Breast epithelium (tissue), 4 donors: ENCODE measurements around the gene HYDIN. TPM values are rescaled to one million over a fixed set of nuclear protein-coding genes. Genes with fewer than 3 reads are reported as not detected.

Experiments used
- DNase-seq, 2 donors: peaks; one replicate each; pipeline ENCODE4 v3.0.0-alpha.2; 2019; ENCODE audit warnings: low spot score in 2 of 2
- H3K27ac ChIP-seq, 2 donors: fragments of 200-600 bp; sonication (generic) in 1 of 2; one replicate each; pipeline ENCODE4 v1.5.1; 2016 to 2019; ENCODE audit warnings: mild to moderate bottlenecking in 1 of 2
- H3K27me3 ChIP-seq, 2 donors: fragments of 200-600 bp; sonication (generic) in 1 of 2; one replicate each; pipeline versions ENCODE4 v1.5.1 to v1.6.0; 2017 to 2019; ENCODE audit warnings: control low read depth in 1 of 2, mild to moderate bottlenecking in 1 of 2
- H3K36me3 ChIP-seq: fragments of 200-600 bp; one replicate; pipeline ENCODE4 v1.5.1; 2019
- H3K4me1 ChIP-seq, 2 donors: fragments of 200-600 bp; sonication (generic); one replicate each; pipeline ENCODE4 v1.5.1; 2016 to 2019; ENCODE audit warnings: control low read depth in 1 of 2
- H3K4me3 ChIP-seq, 3 donors: fragments of 200-600 bp; sonication (generic); 1 replicate in 2 of 3; 2 replicates in 1 of 3; pipeline ENCODE4 v1.5.1; 2016 to 2019; ENCODE audit warnings: mild to moderate bottlenecking in 3 of 3, moderate library complexity in 2 of 3
- H3K9me3 ChIP-seq, 2 donors: fragments of 200-600 bp; sonication (generic) in 1 of 2; one replicate each; pipeline ENCODE4 v1.5.1; 2016 to 2019; ENCODE audit warnings: control low read depth in 1 of 2
- CTCF ChIP-seq, 3 donors: fragments of 450-650 bp; IDR thresholded peaks; one replicate each; pipeline ENCODE4 v1.5.1; 2016 to 2017; ENCODE audit warnings: antibody characterized with exemption in 3 of 3, mild to moderate bottlenecking in 3 of 3, moderate library complexity in 3 of 3
- POLR2A ChIP-seq: fragments of 450-650 bp; IDR thresholded peaks from one replicate; pipeline ENCODE4 v1.6.1; 2016; ENCODE audit warnings: antibody characterized with exemption, mild to moderate bottlenecking, moderate library complexity
- POLR2AphosphoS5 ChIP-seq, 3 donors: sonication (generic); formaldehyde crosslinking; IDR thresholded peaks; one replicate each; pipeline ENCODE4 v1.6.1; 2017; ENCODE audit warnings: antibody characterized with exemption in 3 of 3
- intact Hi-C: fragments of 100-400 bp; cut with DNase I; formaldehyde crosslinking; loops from one replicate; pipeline ENCODE4 v1.15.1; 2023; ENCODE audit warnings: low total_unique reads
- total RNA-seq, 3 donors: library from RNA; depleted of rRNA; stranded (reverse); fragments of >200 nt; gene quantifications; one replicate each; pipeline ENCODE4 v1.1.0, GENCODE V29; 2016

The HYDIN gene
- total RNA-seq, 3 donors from 2014 or later, result 0.96 to 9.4 (median 4.9) TPM

- no peak overlapping the region for H3K27ac ChIP-seq
- H3K4me1 ChIP-seq, result no peaks in the 10 kb centered on the region
- no peak overlapping the region for H3K4me3 ChIP-seq
- no peak for DNase-seq
- H3K36me3 ChIP-seq, result no peaks in the 10 kb centered on the region
- H3K9me3 ChIP-seq, result no peaks in the 10 kb centered on the region
- TF ChIP-seq CTCF (IDR thresholded peaks at IDR 0.05) (no peak), POLR2AphosphoS5 (IDR thresholded peaks at IDR 0.05) (no peak), POLR2A (no peak)
- intact Hi-C loops, result loop anchor here (1.0 kb wide), 1 partner anchor 30 kb away; no protein-coding TSS in a partner anchor
- H3K27me3 ChIP-seq, result no peaks in the 10 kb centered on the region
Observed at GRCh38 chr16:70790815-70791214, 439.7 kb downstream of the HYDIN start.

- intact Hi-C loops, result no loop called here
- no peak for TF ChIP-seq POLR2AphosphoS5 (IDR thresholded peaks at IDR 0.05)
- TF ChIP-seq POLR2A, result no peak
- TF ChIP-seq CTCF (IDR thresholded peaks at IDR 0.05), result no peak
- Histone ChIP-seq H3K36me3 (no peaks in the 10 kb centered on the region), H3K4me3 (no peak overlapping the region), H3K27ac (peak overlapping the region in 1 of 2 donors; percentile 43), H3K9me3 (no peaks in the 10 kb centered on the region), H3K27me3 (no peaks in the 10 kb centered on the region), H3K4me1 (no peaks in the 10 kb centered on the region)
- no peak for DNase-seq
Observed at GRCh38 chr16:70789595-70790447, 440.7 kb downstream of the HYDIN start.

- no peaks in the 10 kb centered on the region for H3K27me3 ChIP-seq
- peak; percentile 57 to 66 for DNase-seq
- intact Hi-C loops, result no loop called here
- H3K4me3 ChIP-seq, result no peak overlapping the region
- TF ChIP-seq POLR2A (no peak), CTCF (IDR thresholded peaks at IDR 0.05) (no peak), POLR2AphosphoS5 (IDR thresholded peaks at IDR 0.05) (no peak)
- H3K9me3 ChIP-seq, result no peaks in the 10 kb centered on the region
- peak overlapping the region in 1 of 2 donors; percentile 43 for H3K27ac ChIP-seq
- no peaks in the 10 kb centered on the region for H3K4me1 ChIP-seq
- H3K36me3 ChIP-seq, result no peaks in the 10 kb centered on the region
Observed at GRCh38 chr16:70788668-70789594, 441.6 kb downstream of the HYDIN start.

- Histone ChIP-seq H3K27ac (no peak overlapping the region), H3K9me3 (no peaks in the 10 kb centered on the region), H3K27me3 (no peaks in the 10 kb centered on the region), H3K4me1 (no peaks in the 10 kb centered on the region), H3K4me3 (no peak overlapping the region), H3K36me3 (no peaks in the 10 kb centered on the region)
- intact Hi-C loops, result no loop called here
- no peak for TF ChIP-seq CTCF (IDR thresholded peaks at IDR 0.05)
- no peak for TF ChIP-seq POLR2AphosphoS5 (IDR thresholded peaks at IDR 0.05)
- TF ChIP-seq POLR2A, result no peak
- DNase-seq, result no peak
Observed at GRCh38 chr16:70786020-70786755, 444.3 kb downstream of the HYDIN start.
